Astrocyte (in vitro differentiated cells and primary cell): ENCODE measurements around the gene ERV3-1.
"Not testable (repeated sequence)": the region's sequence is repeated elsewhere in the genome, so short reads cannot be mapped to it uniquely, and the experiment has no call there.

Experiments used
- CTCF ChIP-seq: IDR thresholded peaks from 2 replicates; pipeline ENCODE4 v1.5.1; 2011; ENCODE audit warnings: low read depth, mild to moderate bottlenecking, inconsistent platforms, low read length, moderate library complexity; ENCODE audit not compliant: insufficient read depth
- EZH2 ChIP-seq: IDR thresholded peaks from 2 replicates; pipeline ENCODE4 v1.6.1; 2012; ENCODE audit warnings: mild to moderate bottlenecking, low read length, inconsistent platforms; ENCODE audit not compliant: insufficient read depth

- not testable (repeated sequence) for TF ChIP-seq CTCF, EZH2
Observed at GRCh38 chr7:65046329-65046728, 39.8 kb upstream of the ERV3-1 start.
